HCT116 (cell line): ENCODE measurements around the gene VHLL. TPM values are rescaled to one million over a fixed set of nuclear protein-coding genes. Genes with fewer than 3 reads are reported as not detected.
A peak's percentile ranks its signal among the peaks of the same experiment; 100 is the strongest.

ENCODE experiments used
- ATAC-seq: fragments of 200-7000 bp; cut with Tn5 transposase; 2 replicates; pipeline ENCODE4 v1.9.1; 2020; ENCODE audit warnings: mild to moderate bottlenecking, moderate library complexity
- BruUV-seq: library from RNA; stranded (reverse); fragments of 400-500 nt; replicated peaks from 2 replicates; lab custom pipeline; 2021; lab: Mats Ljungman, UMichigan
- CTCF ChIA-PET: fragments of 300-600 bp; sonication (Branson Sonifier 250); formaldehyde crosslinking; loops from one replicate; lab custom pipeline; 2021; ENCODE audit warnings: antibody characterized with exemption; lab: Charles Lee
- POLR2A ChIA-PET: fragments of 300-600, 350-600 bp; sonication (Branson Sonifier 250); formaldehyde crosslinking; loops from one replicate; lab custom pipeline; 2021; ENCODE audit warnings: antibody characterized with exemption; lab: Charles Lee
- RAD21 ChIA-PET, 2 experiments: fragments of 300-600 bp; sonication (Branson Sonifier 250); formaldehyde crosslinking; loops; one replicate each; lab custom pipeline; 2023; ENCODE audit warnings: low total read pairs in 2 of 2; ENCODE audit not compliant: uncharacterized antibody in 2 of 2, unreplicated experiment in 2 of 2, low non-redundant PET in 1 of 2; lab: Charles Lee
- DNase-seq: peaks from one replicate; pipeline ENCODE4 v3.0.0-alpha.2; 2010; ENCODE audit warnings: low read depth, low spot score
- H2AFZ ChIP-seq: fragments of 200-600 bp; shearing (Covaris generic), sonication (generic); 2 replicates; pipeline ENCODE4 v1.6.1; 2017; ENCODE audit warnings: low read depth, mixed run types, mixed read lengths, antibody characterized with exemption, low read length; ENCODE audit not compliant: poor library complexity, severe bottlenecking
- H3K27ac ChIP-seq: 2 replicates; pipeline ENCODE4 v1.5.1; 2012; ENCODE audit warnings: low read depth, low read length
- H3K27me3 ChIP-seq: fragments of 200-600 bp; sonication (generic); 2 replicates; pipeline ENCODE4 v1.6.1; 2016; ENCODE audit warnings: mixed run types, low read length, mixed read lengths; ENCODE audit not compliant: insufficient read depth
- H3K36me3 ChIP-seq, 2 experiments: fragments of 200-500 bp in 1 of 2; fragments of 200-600 bp in 1 of 2; sonication (Bioruptor generic) in 1 of 2; sonication (generic) in 1 of 2; 2 replicates each; pipeline versions ENCODE4 v1.5.1 to v1.6.1; 2014 to 2016; ENCODE audit warnings: low read length in 2 of 2, inconsistent platforms in 1 of 2, mixed read lengths in 1 of 2, mixed run types in 1 of 2; ENCODE audit not compliant: insufficient read depth in 2 of 2, control insufficient read depth in 1 of 2
- H3K4me1 ChIP-seq, 2 experiments: fragments of 200-600 bp in 1 of 2; sonication (generic) in 1 of 2; 2 replicates each; pipeline versions ENCODE4 v1.5.1 to v1.6.1; 2012 to 2017; ENCODE audit warnings: low read length in 2 of 2, inconsistent platforms in 1 of 2, mild to moderate bottlenecking in 1 of 2, mixed read lengths in 1 of 2, mixed run types in 1 of 2, moderate library complexity in 1 of 2; ENCODE audit not compliant: insufficient read depth in 2 of 2, control insufficient read depth in 1 of 2
- H3K4me2 ChIP-seq: fragments of 200-600 bp; sonication (generic); 2 replicates; pipeline ENCODE4 v1.6.1; 2017; ENCODE audit warnings: mixed run types, low read length, mixed read lengths
- H3K4me3 ChIP-seq, 2 experiments: fragments of 200-600 bp in 1 of 2; sonication (generic) in 1 of 2; replicated peaks in 1 of 2; 2 replicates each; pipeline ENCODE4 v1.5.1; 2011 to 2016; ENCODE audit warnings: low read length in 2 of 2, control low read depth in 1 of 2, low read depth in 1 of 2, mild to moderate bottlenecking in 1 of 2, mixed read lengths in 1 of 2, mixed run types in 1 of 2
- H3K79me2 ChIP-seq: fragments of 200-600 bp; sonication (generic); 2 replicates; pipeline ENCODE4 v1.6.1; 2017; ENCODE audit warnings: mild to moderate bottlenecking, mixed run types, low read length, moderate library complexity, mixed read lengths; ENCODE audit not compliant: insufficient read depth
- H3K9ac ChIP-seq: fragments of 200-600 bp; sonication (generic); 2 replicates; pipeline ENCODE4 v1.6.1; 2016; ENCODE audit warnings: low read length, mixed read lengths
- H3K9me2 ChIP-seq: fragments of 200-600 bp; sonication (generic), shearing (Covaris generic); 2 replicates; pipeline ENCODE4 v1.6.1; 2017; ENCODE audit warnings: mixed run types, mild to moderate bottlenecking, moderate library complexity; ENCODE audit not compliant: insufficient read depth
- H3K9me3 ChIP-seq, 2 experiments: fragments of 200-500 bp in 1 of 2; fragments of 200-600 bp in 1 of 2; sonication (Bioruptor generic) in 1 of 2; sonication (generic) in 1 of 2; 2 replicates each; pipeline ENCODE4 v1.6.1; 2014 to 2017; ENCODE audit warnings: low read length in 2 of 2, mixed read lengths in 2 of 2, inconsistent platforms in 1 of 2, low read depth in 1 of 2, mild to moderate bottlenecking in 1 of 2, mixed run types in 1 of 2, moderate library complexity in 1 of 2; ENCODE audit not compliant: control insufficient read depth in 1 of 2, insufficient read depth in 1 of 2
- H4K20me1 ChIP-seq: fragments of 200-600 bp; sonication (generic), shearing (Covaris generic); 2 replicates; pipeline ENCODE4 v1.6.1; 2017; ENCODE audit warnings: mixed run types, mild to moderate bottlenecking, moderate library complexity; ENCODE audit not compliant: insufficient read depth
- CBX3 ChIP-seq: IDR thresholded peaks from 2 replicates; pipeline ENCODE4 v1.6.1; 2012; ENCODE audit warnings: low read depth
- EGR1 ChIP-seq: IDR thresholded peaks from 2 replicates; pipeline ENCODE4 v1.6.1; 2012; ENCODE audit warnings: low read depth
- ELF1 ChIP-seq: IDR thresholded peaks from 2 replicates; pipeline ENCODE4 v1.6.1; 2012; ENCODE audit warnings: low read depth, borderline replicate concordance
- EZH2 ChIP-seq: fragments of 200-600 bp; sonication (generic); IDR thresholded peaks from 2 replicates; pipeline ENCODE4 v1.6.1; 2017; ENCODE audit warnings: antibody characterized with exemption, mixed run types
- FOSL1 ChIP-seq: IDR thresholded peaks from 2 replicates; pipeline ENCODE4 v1.6.1; 2012; ENCODE audit warnings: low read depth
- JUND ChIP-seq: IDR thresholded peaks from 2 replicates; pipeline ENCODE4 v1.6.1; 2012
- POLR2A ChIP-seq: IDR thresholded peaks from 2 replicates; pipeline ENCODE4 v1.7.0; 2011; ENCODE audit warnings: borderline replicate concordance; ENCODE audit not compliant: insufficient read depth, insufficient read length; ENCODE audit errors: extremely low read depth
- POLR2AphosphoS5 ChIP-seq: IDR thresholded peaks from 2 replicates; pipeline ENCODE4 v1.6.1; 2011; ENCODE audit warnings: mild to moderate bottlenecking, low read depth, low read length, moderate library complexity
- RAD21 ChIP-seq: IDR thresholded peaks from 2 replicates; pipeline ENCODE4 v1.6.1; 2012; ENCODE audit warnings: low read depth, mild to moderate bottlenecking
- SIN3A ChIP-seq: IDR thresholded peaks from 2 replicates; pipeline ENCODE4 v1.6.1; 2012; ENCODE audit warnings: low read depth
- SP1 ChIP-seq: IDR thresholded peaks from 2 replicates; pipeline ENCODE4 v1.6.1; 2012; ENCODE audit warnings: low read depth
- SRF ChIP-seq: IDR thresholded peaks from 2 replicates; pipeline ENCODE4 v1.6.1; 2012; ENCODE audit warnings: low read depth
- TCF7L2 ChIP-seq: IDR thresholded peaks from 2 replicates; pipeline ENCODE4 v1.7.0; 2011; ENCODE audit warnings: borderline replicate concordance, inconsistent platforms; ENCODE audit not compliant: insufficient read depth, insufficient read length; ENCODE audit errors: extremely low read depth
- ZFX ChIP-seq: fragments of 450-650 bp; IDR thresholded peaks from 2 replicates; pipeline ENCODE4 v1.6.1; 2017
- intact Hi-C: fragments of 100-400 bp; cut with micrococcal nuclease; formaldehyde crosslinking; loops from 2 replicates; pipeline ENCODE4 v1.10.0; 2022
- total RNA-seq: library from RNA; stranded (reverse); gene quantifications from one replicate; pipeline ENCODE4 v1.2.1, GENCODE V29; 2021; ENCODE audit not compliant: unreplicated experiment
- TF ChIP-seq, protein P1 (sequence below): IDR thresholded peaks from 2 replicates; pipeline ENCODE4 v1.6.1; 2012
- TF ChIP-seq, protein P2 (sequence below): IDR thresholded peaks from 2 replicates; pipeline ENCODE4 v1.6.1; 2012
- TF ChIP-seq, protein P3 (sequence below), 3 experiments: fragments of 200-600 bp in 1 of 3; sonication (generic) in 1 of 3; IDR thresholded peaks in 2 of 3; conservative IDR thresholded peaks in 1 of 3; 2 replicates each; pipeline ENCODE4 v1.5.1; 2012 to 2017; ENCODE audit warnings: low read depth in 2 of 3, low read length in 2 of 3, antibody characterized with exemption in 1 of 3, borderline replicate concordance in 1 of 3, control low read depth in 1 of 3, mild to moderate bottlenecking in 1 of 3, mixed read lengths in 1 of 3, mixed run types in 1 of 3, moderate library complexity in 1 of 3; ENCODE audit not compliant: insufficient read depth in 1 of 3
- TF ChIP-seq, protein P4 (sequence below): IDR thresholded peaks from 2 replicates; pipeline ENCODE4 v1.6.1; 2011; ENCODE audit warnings: mild to moderate bottlenecking, low read length, moderate library complexity; ENCODE audit not compliant: insufficient replicate concordance; ENCODE audit errors: extremely low read depth
- TF ChIP-seq, protein P5 (sequence below): IDR thresholded peaks from 2 replicates; pipeline ENCODE4 v1.6.1; 2012; ENCODE audit warnings: low read depth

Gene VHLL
- total RNA-seq, 1 experiment from 2014 or later, result not detected

DNA sequence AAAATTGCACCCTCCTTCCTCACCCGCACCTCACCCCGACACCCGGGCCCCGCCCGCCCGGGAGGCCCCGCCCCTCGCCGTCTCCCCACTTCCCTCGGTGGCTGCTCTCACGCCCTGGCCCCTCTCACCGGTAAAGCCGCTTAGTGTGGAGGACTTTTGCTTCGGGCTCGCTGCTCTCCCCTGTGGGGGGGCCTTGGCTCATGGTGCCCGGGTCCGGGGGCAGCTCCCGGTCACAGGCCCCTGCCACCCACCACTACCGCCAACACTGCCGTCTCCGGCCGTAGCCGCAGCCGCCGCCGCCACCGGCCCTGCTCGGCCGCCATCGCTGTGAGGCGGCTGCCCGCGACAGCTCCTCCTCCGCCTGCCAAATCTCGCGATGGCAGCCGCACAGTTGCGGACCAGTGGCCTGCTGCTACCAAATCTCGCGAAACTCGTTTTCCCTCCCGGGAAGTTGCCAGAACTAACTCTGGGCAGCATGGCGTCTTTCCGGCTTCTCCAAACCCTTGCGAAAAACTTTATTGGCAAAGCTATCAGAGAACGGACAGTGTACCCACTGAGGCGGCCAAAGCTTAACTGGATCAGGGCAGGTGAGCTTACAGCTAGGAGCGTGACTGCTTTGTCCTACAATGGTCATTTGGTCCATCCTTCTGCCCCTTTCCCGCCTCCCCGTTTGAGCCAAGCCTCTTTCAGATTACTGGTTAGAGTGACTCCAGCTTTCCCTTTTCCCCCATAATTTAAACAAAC lies 16.5 kb downstream of the VHLL start, which contains the start of gene SMG5:
Gene SMG5, minus strand, starts transcription at position 347 of the 744 bp plus-strand sequence. Its CDS starts 145 bp downstream, at position 202.
- ATAC-seq (peak; percentile 92), DNase-seq (peak; percentile 98)
- Histone ChIP-seq H4K20me1 (peaks cover 10% of the 10 kb centered on the region; the same call in 1 of the 2 replicates), H3K27me3 (no peaks in the 10 kb centered on the region), H3K4me3 (peak within 1 kb of the TSS; percentile 77 to 96), H3K4me2 (peak within 1 kb of the TSS; percentile 91), H3K9me2 (no peaks in the 10 kb centered on the region), H3K36me3 (peaks cover 16 to 27% of the 10 kb centered on the region in 2 experiments; a peak in 3 of 4 replicates), H3K9me3 (no peaks in the 10 kb centered on the region), H3K79me2 (peaks cover 58% of the 10 kb centered on the region), H3K27ac (peak within 1 kb of the TSS; percentile 90), H2AFZ (no peak within 1 kb of the TSS), H3K4me1 (peaks cover 25 to 27% of the 10 kb centered on the region in 2 experiments), H3K9ac (peak within 1 kb of the TSS; percentile 98)
- CTCF ChIA-PET, result interaction anchor here (1.1 to 2.3 kb wide), 2 partner anchors 37 to 137 kb away, joined by 5 to 6 read pairs; no protein-coding TSS in a partner anchor
- RAD21 ChIA-PET, result no interaction called here
- no TSS peak for BruUV-seq
- intact Hi-C loops, result loop anchor here (2.0 kb wide), 1 partner anchor 56 kb away; the partner anchor contains the start of genes CCT3 and TSACC
- POLR2A ChIA-PET, result interaction anchor here (1.0 to 1.8 kb wide), 5 partner anchors 13 to 175 kb away, joined by 3 to 5 read pairs (median 4); partner anchors contain the start of genes GLMP and PMF1
- peak; percentile 38; the same call in 1 of the 2 replicates for TF ChIP-seq ZFX
- TF ChIP-seq CBX3, result peak; percentile 96
- TF ChIP-seq JUND, result 0 out of 2 replicates have a peak, but pooled peaks have one; percentile 26
- TF ChIP-seq, protein P1, sequence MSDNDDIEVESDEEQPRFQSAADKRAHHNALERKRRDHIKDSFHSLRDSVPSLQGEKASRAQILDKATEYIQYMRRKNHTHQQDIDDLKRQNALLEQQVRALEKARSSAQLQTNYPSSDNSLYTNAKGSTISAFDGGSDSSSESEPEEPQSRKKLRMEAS, result peak; percentile 93
- TF ChIP-seq, protein P2, sequence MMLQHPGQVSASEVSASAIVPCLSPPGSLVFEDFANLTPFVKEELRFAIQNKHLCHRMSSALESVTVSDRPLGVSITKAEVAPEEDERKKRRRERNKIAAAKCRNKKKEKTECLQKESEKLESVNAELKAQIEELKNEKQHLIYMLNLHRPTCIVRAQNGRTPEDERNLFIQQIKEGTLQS, result no peak
- TF ChIP-seq, protein P3, sequence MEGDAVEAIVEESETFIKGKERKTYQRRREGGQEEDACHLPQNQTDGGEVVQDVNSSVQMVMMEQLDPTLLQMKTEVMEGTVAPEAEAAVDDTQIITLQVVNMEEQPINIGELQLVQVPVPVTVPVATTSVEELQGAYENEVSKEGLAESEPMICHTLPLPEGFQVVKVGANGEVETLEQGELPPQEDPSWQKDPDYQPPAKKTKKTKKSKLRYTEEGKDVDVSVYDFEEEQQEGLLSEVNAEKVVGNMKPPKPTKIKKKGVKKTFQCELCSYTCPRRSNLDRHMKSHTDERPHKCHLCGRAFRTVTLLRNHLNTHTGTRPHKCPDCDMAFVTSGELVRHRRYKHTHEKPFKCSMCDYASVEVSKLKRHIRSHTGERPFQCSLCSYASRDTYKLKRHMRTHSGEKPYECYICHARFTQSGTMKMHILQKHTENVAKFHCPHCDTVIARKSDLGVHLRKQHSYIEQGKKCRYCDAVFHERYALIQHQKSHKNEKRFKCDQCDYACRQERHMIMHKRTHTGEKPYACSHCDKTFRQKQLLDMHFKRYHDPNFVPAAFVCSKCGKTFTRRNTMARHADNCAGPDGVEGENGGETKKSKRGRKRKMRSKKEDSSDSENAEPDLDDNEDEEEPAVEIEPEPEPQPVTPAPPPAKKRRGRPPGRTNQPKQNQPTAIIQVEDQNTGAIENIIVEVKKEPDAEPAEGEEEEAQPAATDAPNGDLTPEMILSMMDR (IDR thresholded peaks at IDR 0.05 in 2 of 3, conservative IDR thresholded peaks at IDR 0.05 in 1 of 3; ENCODE audit: borderline replicate concordance in 1 of 3, insufficient read depth in 1 of 3, low read depth in 2 of 3, low read length in 2 of 3), result no peak
- TF ChIP-seq POLR2AphosphoS5, result peak; percentile 90
- peak; percentile 87 for TF ChIP-seq SIN3A
- peak; percentile 82 for TF ChIP-seq EGR1
- TF ChIP-seq, protein P4, sequence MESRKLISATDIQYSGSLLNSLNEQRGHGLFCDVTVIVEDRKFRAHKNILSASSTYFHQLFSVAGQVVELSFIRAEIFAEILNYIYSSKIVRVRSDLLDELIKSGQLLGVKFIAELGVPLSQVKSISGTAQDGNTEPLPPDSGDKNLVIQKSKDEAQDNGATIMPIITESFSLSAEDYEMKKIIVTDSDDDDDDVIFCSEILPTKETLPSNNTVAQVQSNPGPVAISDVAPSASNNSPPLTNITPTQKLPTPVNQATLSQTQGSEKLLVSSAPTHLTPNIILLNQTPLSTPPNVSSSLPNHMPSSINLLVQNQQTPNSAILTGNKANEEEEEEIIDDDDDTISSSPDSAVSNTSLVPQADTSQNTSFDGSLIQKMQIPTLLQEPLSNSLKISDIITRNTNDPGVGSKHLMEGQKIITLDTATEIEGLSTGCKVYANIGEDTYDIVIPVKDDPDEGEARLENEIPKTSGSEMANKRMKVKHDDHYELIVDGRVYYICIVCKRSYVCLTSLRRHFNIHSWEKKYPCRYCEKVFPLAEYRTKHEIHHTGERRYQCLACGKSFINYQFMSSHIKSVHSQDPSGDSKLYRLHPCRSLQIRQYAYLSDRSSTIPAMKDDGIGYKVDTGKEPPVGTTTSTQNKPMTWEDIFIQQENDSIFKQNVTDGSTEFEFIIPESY, result peak; percentile 100
- peak; percentile 74 for TF ChIP-seq POLR2A
- no peak for TF ChIP-seq RAD21
- TF ChIP-seq, protein P5, sequence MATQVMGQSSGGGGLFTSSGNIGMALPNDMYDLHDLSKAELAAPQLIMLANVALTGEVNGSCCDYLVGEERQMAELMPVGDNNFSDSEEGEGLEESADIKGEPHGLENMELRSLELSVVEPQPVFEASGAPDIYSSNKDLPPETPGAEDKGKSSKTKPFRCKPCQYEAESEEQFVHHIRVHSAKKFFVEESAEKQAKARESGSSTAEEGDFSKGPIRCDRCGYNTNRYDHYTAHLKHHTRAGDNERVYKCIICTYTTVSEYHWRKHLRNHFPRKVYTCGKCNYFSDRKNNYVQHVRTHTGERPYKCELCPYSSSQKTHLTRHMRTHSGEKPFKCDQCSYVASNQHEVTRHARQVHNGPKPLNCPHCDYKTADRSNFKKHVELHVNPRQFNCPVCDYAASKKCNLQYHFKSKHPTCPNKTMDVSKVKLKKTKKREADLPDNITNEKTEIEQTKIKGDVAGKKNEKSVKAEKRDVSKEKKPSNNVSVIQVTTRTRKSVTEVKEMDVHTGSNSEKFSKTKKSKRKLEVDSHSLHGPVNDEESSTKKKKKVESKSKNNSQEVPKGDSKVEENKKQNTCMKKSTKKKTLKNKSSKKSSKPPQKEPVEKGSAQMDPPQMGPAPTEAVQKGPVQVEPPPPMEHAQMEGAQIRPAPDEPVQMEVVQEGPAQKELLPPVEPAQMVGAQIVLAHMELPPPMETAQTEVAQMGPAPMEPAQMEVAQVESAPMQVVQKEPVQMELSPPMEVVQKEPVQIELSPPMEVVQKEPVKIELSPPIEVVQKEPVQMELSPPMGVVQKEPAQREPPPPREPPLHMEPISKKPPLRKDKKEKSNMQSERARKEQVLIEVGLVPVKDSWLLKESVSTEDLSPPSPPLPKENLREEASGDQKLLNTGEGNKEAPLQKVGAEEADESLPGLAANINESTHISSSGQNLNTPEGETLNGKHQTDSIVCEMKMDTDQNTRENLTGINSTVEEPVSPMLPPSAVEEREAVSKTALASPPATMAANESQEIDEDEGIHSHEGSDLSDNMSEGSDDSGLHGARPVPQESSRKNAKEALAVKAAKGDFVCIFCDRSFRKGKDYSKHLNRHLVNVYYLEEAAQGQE, result no peak
- TF ChIP-seq SRF, result peak; percentile 67; the same call in 1 of the 2 replicates
- TF ChIP-seq FOSL1, result no peak
- peak; percentile 84 for TF ChIP-seq SP1
- peak; percentile 28 for TF ChIP-seq TCF7L2
- TF ChIP-seq ELF1, result peak; percentile 90; the same call in 1 of the 2 replicates
- no peak for TF ChIP-seq EZH2
